SK-N-SH (cell line): Measurements from ENCODE around the gene RPL22. TPM values are rescaled to one million over a fixed set of nuclear protein-coding genes. Genes with fewer than 3 reads are reported as not detected.

Source experiments
- CTCF ChIA-PET: fragments of 300-600, 350-600 bp; formaldehyde crosslinking; extraction: SDS; loops from one replicate; lab custom pipeline; 2021; lab: Yijun Ruan, JAX
- POLR2A ChIA-PET: fragments of 350-600 bp; sonication (Branson Sonifier 250); formaldehyde crosslinking; extraction: SDS; loops from one replicate; lab custom pipeline; 2020; ENCODE audit warnings: antibody characterized with exemption, inconsistent platforms; lab: Yijun Ruan, JAX
- DNase-seq: peaks from one replicate; pipeline ENCODE4 v3.0.0; 2012
- H2AFZ ChIP-seq: fragments of 200-600 bp; sonication (generic); 2 replicates; pipeline ENCODE4 v1.8.1; 2016; ENCODE audit warnings: antibody characterized with exemption, mild to moderate bottlenecking, low read depth
- H3F3A ChIP-seq: fragments of 200-600 bp; sonication (generic); replicated peaks from 2 replicates; pipeline ENCODE3; 2016; ENCODE audit warnings: antibody characterized with exemption, mild to moderate bottlenecking; ENCODE audit not compliant: insufficient read depth
- H3K27ac ChIP-seq, 2 experiments: fragments of 200-500 bp in 1 of 2; fragments of 200-600 bp in 1 of 2; sonication (Bioruptor generic) in 1 of 2; sonication (generic), shearing (Covaris generic) in 1 of 2; 2 replicates each; pipeline versions ENCODE4 v1.5.1 to v1.6.1; 2014 to 2016; ENCODE audit warnings: low read depth in 2 of 2, inconsistent platforms in 1 of 2, low read length in 1 of 2, mild to moderate bottlenecking in 1 of 2, mixed read lengths in 1 of 2
- H3K27me3 ChIP-seq: fragments of 200-600 bp; sonication (generic), shearing (Covaris generic); 2 replicates; pipeline ENCODE4 v1.6.1; 2016; ENCODE audit warnings: mixed run types; ENCODE audit not compliant: insufficient read depth
- H3K36me3 ChIP-seq, 2 experiments: fragments of 200-500 bp in 1 of 2; fragments of 200-600 bp in 1 of 2; sonication (Bioruptor generic) in 1 of 2; sonication (generic) in 1 of 2; replicated peaks in 1 of 2; 2 replicates each; pipeline versions ENCODE3 to v1.5.1; 2014 to 2016; ENCODE audit warnings: low read length in 1 of 2, mild to moderate bottlenecking in 1 of 2; ENCODE audit not compliant: insufficient read depth in 2 of 2, control insufficient read depth in 1 of 2
- H3K4me1 ChIP-seq, 2 experiments: fragments of 200-500 bp in 1 of 2; fragments of 200-600 bp in 1 of 2; sonication (Bioruptor generic) in 1 of 2; sonication (generic), shearing (Covaris generic) in 1 of 2; 2 replicates each; pipeline versions ENCODE4 v1.5.1 to v1.6.1; 2014 to 2016; ENCODE audit warnings: low read depth in 1 of 2, low read length in 1 of 2, mixed run types in 1 of 2; ENCODE audit not compliant: insufficient read depth in 2 of 2, control insufficient read depth in 1 of 2
- H3K4me2 ChIP-seq: fragments of 200-600 bp; sonication (generic), shearing (Covaris generic); 2 replicates; pipeline ENCODE4 v1.6.1; 2017; ENCODE audit warnings: mixed run types
- H3K4me3 ChIP-seq, 2 experiments: fragments of 200-500 bp in 1 of 2; fragments of 200-600 bp in 1 of 2; sonication (Bioruptor generic) in 1 of 2; sonication (generic), shearing (Covaris generic) in 1 of 2; 2 replicates each; pipeline versions ENCODE4 v1.5.1 to v1.8.1; 2014 to 2016; ENCODE audit warnings: low read depth in 2 of 2, inconsistent platforms in 1 of 2, low read length in 1 of 2, mild to moderate bottlenecking in 1 of 2, mixed read lengths in 1 of 2, moderate library complexity in 1 of 2
- H3K79me2 ChIP-seq: fragments of 200-600 bp; sonication (generic); 2 replicates; pipeline ENCODE4 v1.8.1; 2017; ENCODE audit warnings: mild to moderate bottlenecking; ENCODE audit not compliant: insufficient read depth
- H3K9ac ChIP-seq: fragments of 200-600 bp; sonication (generic); 2 replicates; pipeline ENCODE4 v1.6.1; 2017; ENCODE audit warnings: mixed run types
- H3K9me2 ChIP-seq: fragments of 200-600 bp; sonication (generic); 2 replicates; pipeline ENCODE4 v1.6.1; 2017; ENCODE audit warnings: mixed run types
- H3K9me3 ChIP-seq: fragments of 200-600 bp; sonication (generic); 2 replicates; pipeline ENCODE4 v1.6.1; 2017; ENCODE audit warnings: mixed run types, mild to moderate bottlenecking, moderate library complexity
- H4K20me1 ChIP-seq: fragments of 200-600 bp; sonication (generic); 2 replicates; pipeline ENCODE4 v1.6.1; 2017; ENCODE audit warnings: mild to moderate bottlenecking, mixed run types; ENCODE audit not compliant: insufficient read depth
- CHD2 ChIP-seq: fragments of 150-350 bp; IDR thresholded peaks from 2 replicates; pipeline ENCODE4 v1.6.1; 2018; ENCODE audit warnings: low read length; ENCODE audit not compliant: partially characterized antibody
- EZH2phosphoT487 ChIP-seq: fragments of 200-600 bp; sonication (generic); IDR thresholded peaks from 2 replicates; pipeline ENCODE4 v1.6.1; 2017; ENCODE audit warnings: low read depth, mixed run types, mild to moderate bottlenecking, antibody characterized with exemption, moderate library complexity, borderline replicate concordance
- FOSL2 ChIP-seq: IDR thresholded peaks from 2 replicates; pipeline ENCODE4 v1.4.0; 2012; ENCODE audit warnings: low read depth, mild to moderate bottlenecking, moderate library complexity, borderline replicate concordance
- FOXJ3 ChIP-seq: sonication (generic); formaldehyde crosslinking; IDR thresholded peaks from 2 replicates; pipeline ENCODE4 v1.5.1; 2020; ENCODE audit warnings: mild to moderate bottlenecking, missing genetic modification reagents
- GABPA ChIP-seq: IDR thresholded peaks from 2 replicates; pipeline ENCODE4 v1.4.0; 2012; ENCODE audit warnings: low read depth, mild to moderate bottlenecking
- GATA2 ChIP-seq: sonication (generic); formaldehyde crosslinking; IDR thresholded peaks from 2 replicates; pipeline ENCODE4 v1.5.0; 2020; ENCODE audit warnings: mild to moderate bottlenecking, missing genetic modification reagents
- MXI1 ChIP-seq: IDR thresholded peaks from 2 replicates; pipeline ENCODE4 v1.6.1; 2012; ENCODE audit warnings: mild to moderate bottlenecking, low read depth, low read length, improper control_type of control experiment
- RAD21 ChIP-seq: IDR thresholded peaks from 2 replicates; pipeline ENCODE4 v1.6.1; 2012; ENCODE audit warnings: mild to moderate bottlenecking, low read length
- RXRA ChIP-seq: IDR thresholded peaks from 2 replicates; pipeline ENCODE4 v1.4.0; 2012; ENCODE audit warnings: low read depth, mild to moderate bottlenecking, borderline replicate concordance
- SIN3A ChIP-seq: IDR thresholded peaks from 2 replicates; pipeline ENCODE4 v1.6.1; 2012; ENCODE audit warnings: low read depth, mild to moderate bottlenecking, low read length, moderate library complexity, borderline replicate concordance
- SMC3 ChIP-seq: IDR thresholded peaks from 2 replicates; pipeline ENCODE4 v1.6.1; 2012; ENCODE audit warnings: low read depth, low read length, improper control_type of control experiment
- TAF1 ChIP-seq: IDR thresholded peaks from 2 replicates; pipeline ENCODE4 v1.6.1; 2012; ENCODE audit warnings: low read depth, mild to moderate bottlenecking, low read length, moderate library complexity, borderline replicate concordance
- TCF12 ChIP-seq: IDR thresholded peaks from 2 replicates; pipeline ENCODE4 v1.4.0; 2012
- TEAD4 ChIP-seq: IDR thresholded peaks from 2 replicates; pipeline ENCODE4 v1.4.0; 2012; ENCODE audit warnings: mild to moderate bottlenecking, borderline replicate concordance; ENCODE audit not compliant: insufficient read depth
- YY1 ChIP-seq: IDR thresholded peaks from 2 replicates; pipeline ENCODE4 v1.4.0; 2012; ENCODE audit warnings: low read depth, mild to moderate bottlenecking
- WGBS: methylation state at CpG from one replicate; pipeline ENCODE4 v1.1.6; 2017; ENCODE audit warnings: low lambda C conversion rate; 5-methylcytosine and 5-hydroxymethylcytosine counted together
- polyA plus RNA-seq, 3 experiments: library from polyadenylated mRNA; depleted of rRNA; stranded (reverse); fragments of >200 nt; gene quantifications; 2 replicates each; pipeline ENCODE4 v1.2.3, GENCODE V29; 2012
- TF ChIP-seq, protein P1 (sequence below): IDR thresholded peaks from 2 replicates; pipeline ENCODE4 v1.4.0; 2012; ENCODE audit warnings: low read depth
- TF ChIP-seq, protein P2 (sequence below): IDR thresholded peaks from 2 replicates; pipeline ENCODE4; 2012

RPL22 gene
- polyA plus RNA-seq, 1 of the 3 experiments (the other 2 are of a cell fraction): 140 TPM

DNA sequence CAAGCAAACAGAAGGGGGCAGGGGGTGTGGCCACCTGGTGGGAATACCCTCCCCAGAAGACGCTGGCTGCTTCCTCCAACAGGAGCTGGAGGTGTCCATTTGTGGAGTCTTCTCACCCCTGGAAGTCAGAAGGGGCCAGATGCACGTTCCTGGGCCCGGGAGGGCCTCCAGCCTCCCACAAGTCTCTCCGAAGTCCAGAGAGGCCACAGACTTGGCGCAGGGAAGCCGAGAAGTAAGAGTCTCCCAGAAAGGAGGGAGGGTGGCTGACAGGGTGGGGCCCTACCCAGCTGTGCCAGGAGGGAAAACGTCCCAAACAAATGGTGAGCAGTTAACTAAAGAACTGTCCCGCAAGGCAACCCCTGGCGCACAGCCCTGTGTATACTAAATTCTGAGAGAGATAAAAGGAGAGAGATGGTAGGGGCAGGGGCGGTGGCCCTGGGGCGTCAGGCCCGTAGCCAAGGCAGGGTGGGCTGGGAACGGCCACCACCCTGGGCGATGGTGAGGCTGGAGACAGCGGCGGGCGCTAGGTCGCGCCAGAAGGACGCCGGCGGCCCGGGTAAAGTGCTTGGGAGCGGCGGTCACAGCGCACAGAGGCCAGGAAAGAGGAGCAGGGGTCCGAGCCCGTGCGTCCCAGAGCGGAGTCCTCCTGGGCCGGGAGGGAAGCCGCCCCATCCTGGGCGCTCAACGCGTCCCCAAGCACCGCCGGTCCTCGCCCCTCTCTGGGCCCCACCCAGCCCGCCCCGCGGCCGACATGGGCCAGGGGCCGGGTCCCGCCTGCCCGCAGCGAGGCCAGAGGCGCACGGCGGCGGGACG, 20.4 kb downstream of the RPL22 start:
- CTCF ChIA-PET: interaction anchor here (0.7 to 1.8 kb wide), 5 partner anchors 8 to 68 kb away, joined by 3 to 7 read pairs (median 4); no protein-coding TSS in a partner anchor
- H3K4me3 ChIP-seq: peak overlapping the region in 1 of 2 experiments; percentile 45; a peak in 2 of 4 replicates
- H3K4me1 ChIP-seq: peaks cover 0 to 6% of the 10 kb centered on the region in 2 experiments; a peak in 1 of 4 replicates
- peak; percentile 81 for DNase-seq
- H3K9me2 ChIP-seq: no peaks in the 10 kb centered on the region
- no peak overlapping the region for H3K27ac ChIP-seq
- 20% methylated on average over 11 of the region's 51 CpGs for WGBS
- H3K4me2 ChIP-seq: peak overlapping the region; percentile 19; the same call in 1 of the 2 replicates
- peaks cover 4% of the 10 kb centered on the region; the same call in 1 of the 2 replicates for H4K20me1 ChIP-seq
- no peak overlapping the region for H2AFZ ChIP-seq
- H3K9ac ChIP-seq: no peak overlapping the region
- peaks cover 8% of the 10 kb centered on the region; the same call in 1 of the 2 replicates for H3K27me3 ChIP-seq
- H3K36me3 ChIP-seq: peaks cover 0 to under 1% of the 10 kb centered on the region in 2 experiments
- peaks cover 9% of the 10 kb centered on the region for H3F3A ChIP-seq
- POLR2A ChIA-PET: no interaction called here
- TF ChIP-seq RAD21 (0 out of 2 replicates have a peak, but pooled peaks have one; percentile 7), TAF1 (no peak), EZH2phosphoT487 (no peak)
- no peaks in the 10 kb centered on the region for H3K79me2 ChIP-seq
- H3K9me3 ChIP-seq: no peaks in the 10 kb centered on the region

DNA sequence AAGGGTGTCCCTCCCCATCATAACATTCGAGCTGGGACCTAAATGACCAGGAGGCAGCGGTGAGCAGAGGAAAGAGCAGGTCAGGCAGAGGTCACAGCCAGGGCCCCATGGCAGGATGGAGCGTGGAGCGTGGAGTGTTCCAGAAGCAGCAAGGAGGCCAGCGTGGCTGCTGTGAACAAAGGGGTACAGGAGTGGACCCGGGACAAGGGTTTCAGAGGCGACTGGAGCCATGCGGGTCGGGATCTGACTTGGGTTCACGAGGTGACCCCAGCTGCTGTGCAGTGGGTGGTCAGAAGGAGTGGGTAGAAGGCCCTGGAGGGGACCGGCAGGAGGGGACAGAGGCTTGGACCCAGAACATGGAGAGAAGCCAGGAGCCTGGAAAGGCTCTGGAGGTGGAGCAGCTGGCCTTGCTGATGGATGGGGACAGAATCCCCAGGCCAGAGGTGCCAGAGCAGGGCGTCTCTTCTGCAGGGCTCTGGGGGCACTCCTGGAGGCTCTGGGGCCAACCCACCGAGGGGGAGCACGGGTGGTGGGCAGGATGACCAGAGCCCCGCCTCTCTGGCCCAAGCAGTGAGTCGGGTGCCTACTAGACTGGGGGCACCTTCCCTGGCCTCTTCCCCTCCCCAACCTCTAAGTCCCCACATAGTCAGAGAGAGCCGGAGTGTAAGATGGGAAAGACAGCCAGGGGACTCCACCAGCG, 21.6 kb downstream of the RPL22 start:
- H3K27ac ChIP-seq: no peak overlapping the region
- H3K9me2 ChIP-seq: no peaks in the 10 kb centered on the region
- H3K4me1 ChIP-seq: peaks cover 0 to 5% of the 10 kb centered on the region in 2 experiments; a peak in 1 of 4 replicates
- H3K27me3 ChIP-seq: peaks cover 8% of the 10 kb centered on the region; the same call in 1 of the 2 replicates
- no peaks in the 10 kb centered on the region for H3K9me3 ChIP-seq
- WGBS: 79% methylated on average over 15 of the region's 18 CpGs
- DNase-seq: peak; percentile 32
- H4K20me1 ChIP-seq: no peaks in the 10 kb centered on the region
- H3K4me2 ChIP-seq: no peak overlapping the region
- H3K9ac ChIP-seq: no peak overlapping the region
- TF ChIP-seq TEAD4: no peak
- TF ChIP-seq GATA2 (CRISPR knock-in tag): no peak
- no peak for TF ChIP-seq CHD2
- no peak for TF ChIP-seq TCF12
- no peak for TF ChIP-seq YY1
- H2AFZ ChIP-seq: no peak overlapping the region
- H3K4me3 ChIP-seq: no peak overlapping the region
- H3K36me3 ChIP-seq: no peaks in the 10 kb centered on the region
- ChIA-PET CTCF (interaction anchor here (1.0 to 2.1 kb wide), 7 partner anchors 7 to 136 kb away, joined by 3 to 9 read pairs (median 5); no protein-coding TSS in a partner anchor), POLR2A (no interaction called here)
- no peaks in the 10 kb centered on the region for H3K79me2 ChIP-seq
- H3F3A ChIP-seq: peaks cover 6% of the 10 kb centered on the region

DNA sequence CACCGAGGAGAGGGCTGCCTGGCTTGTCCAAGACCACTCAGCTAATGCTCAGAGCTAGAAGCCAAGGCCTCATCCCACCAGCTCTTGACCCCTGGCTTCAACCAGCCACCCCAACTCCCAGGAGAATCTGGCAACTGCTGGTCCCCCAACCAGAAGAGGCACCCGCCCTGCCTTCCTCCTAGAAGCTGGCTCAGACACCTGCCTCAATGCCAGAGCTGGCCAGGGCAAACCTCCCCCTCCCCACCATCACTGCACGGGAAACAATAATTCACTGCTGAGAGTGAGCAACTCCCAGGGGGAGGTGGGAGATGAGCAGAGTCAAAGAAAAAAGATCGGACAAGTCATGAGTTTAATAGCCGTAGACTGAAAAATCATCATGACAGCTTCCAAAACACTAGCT, 22.6 kb downstream of the RPL22 start:
- 67% methylated on average over 4 of the region's 5 CpGs for WGBS
- no peak for DNase-seq
- peaks cover 0 to 8% of the 10 kb centered on the region in 2 experiments; a peak in 1 of 4 replicates for H3K4me1 ChIP-seq
- CTCF ChIA-PET: interaction anchor here (0.9 to 2.1 kb wide), 8 partner anchors 9 to 247 kb away, joined by 3 to 9 read pairs (median 6); no protein-coding TSS in a partner anchor
- H3K36me3 ChIP-seq: no peaks in the 10 kb centered on the region
- POLR2A ChIA-PET: no interaction called here
- H3K4me2 ChIP-seq: no peak overlapping the region
- no peak overlapping the region for H3K9ac ChIP-seq
- peaks cover 8% of the 10 kb centered on the region; the same call in 1 of the 2 replicates for H3K27me3 ChIP-seq
- H3K79me2 ChIP-seq: no peaks in the 10 kb centered on the region
- H4K20me1 ChIP-seq: no peaks in the 10 kb centered on the region
- H3K4me3 ChIP-seq: no peak overlapping the region
- H3F3A ChIP-seq: no peaks in the 10 kb centered on the region
- H3K27ac ChIP-seq: no peak overlapping the region
- H2AFZ ChIP-seq: no peak overlapping the region
- no peaks in the 10 kb centered on the region for H3K9me2 ChIP-seq
- TF ChIP-seq MXI1: no peak
- TF ChIP-seq TAF1: no peak
- no peak for TF ChIP-seq SMC3
- no peak for TF ChIP-seq FOSL2
- TF ChIP-seq RXRA: no peak
- no peak for TF ChIP-seq FOXJ3 (CRISPR knock-in tag)
- TF ChIP-seq GABPA: no peak
- TF ChIP-seq, protein P1, sequence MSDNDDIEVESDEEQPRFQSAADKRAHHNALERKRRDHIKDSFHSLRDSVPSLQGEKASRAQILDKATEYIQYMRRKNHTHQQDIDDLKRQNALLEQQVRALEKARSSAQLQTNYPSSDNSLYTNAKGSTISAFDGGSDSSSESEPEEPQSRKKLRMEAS: no peak
- TF ChIP-seq, protein P2, sequence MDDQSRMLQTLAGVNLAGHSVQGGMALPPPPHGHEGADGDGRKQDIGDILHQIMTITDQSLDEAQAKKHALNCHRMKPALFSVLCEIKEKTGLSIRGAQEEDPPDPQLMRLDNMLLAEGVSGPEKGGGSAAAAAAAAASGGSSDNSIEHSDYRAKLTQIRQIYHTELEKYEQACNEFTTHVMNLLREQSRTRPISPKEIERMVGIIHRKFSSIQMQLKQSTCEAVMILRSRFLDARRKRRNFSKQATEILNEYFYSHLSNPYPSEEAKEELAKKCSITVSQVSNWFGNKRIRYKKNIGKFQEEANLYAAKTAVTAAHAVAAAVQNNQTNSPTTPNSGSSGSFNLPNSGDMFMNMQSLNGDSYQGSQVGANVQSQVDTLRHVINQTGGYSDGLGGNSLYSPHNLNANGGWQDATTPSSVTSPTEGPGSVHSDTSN: no peak
- no peak for TF ChIP-seq SIN3A
- no peak for TF ChIP-seq TCF12
- H3K9me3 ChIP-seq: no peaks in the 10 kb centered on the region
